Neuronal stem cell (in vitro differentiated cells): ENCODE measurements around the gene INO80.
A peak's percentile ranks its signal among the peaks of the same experiment; 100 is the strongest.

ENCODE experiments used
- DNase-seq: peaks from one replicate; pipeline ENCODE4 v3.0.0-alpha.2; 2013; ENCODE audit warnings: low spot score
- H2AFZ ChIP-seq: one replicate; pipeline ENCODE4 v1.6.1; 2013; ENCODE audit warnings: mild to moderate bottlenecking, low read length, inconsistent platforms
- H2AK5ac ChIP-seq: 2 replicates; pipeline ENCODE4 v1.6.1; 2013; ENCODE audit warnings: low read depth, mild to moderate bottlenecking, inconsistent platforms, low read length, moderate library complexity, mixed read lengths
- H2BK120ac ChIP-seq: 2 replicates; pipeline ENCODE4 v1.6.1; 2013; ENCODE audit warnings: low read depth, mild to moderate bottlenecking, inconsistent platforms, low read length, moderate library complexity, mixed read lengths
- H2BK12ac ChIP-seq: one replicate; pipeline ENCODE4 v1.6.1; 2013; ENCODE audit warnings: low read length, inconsistent platforms
- H2BK15ac ChIP-seq: 2 replicates; pipeline ENCODE4 v1.6.1; 2013; ENCODE audit warnings: mild to moderate bottlenecking, low read length, inconsistent platforms, mixed read lengths
- H2BK5ac ChIP-seq: one replicate; pipeline ENCODE4 v1.6.1; 2013; ENCODE audit warnings: inconsistent platforms, mild to moderate bottlenecking, low read length, moderate library complexity
- H3K14ac ChIP-seq: one replicate; pipeline ENCODE4 v1.6.1; 2013; ENCODE audit warnings: low read length, inconsistent platforms
- H3K18ac ChIP-seq: 2 replicates; pipeline ENCODE4 v1.6.1; 2013; ENCODE audit warnings: low read length, inconsistent platforms
- H3K23ac ChIP-seq: 2 replicates; pipeline ENCODE4 v1.6.1; 2013; ENCODE audit warnings: low read depth, mild to moderate bottlenecking, mixed read lengths, low read length, inconsistent platforms; ENCODE audit not compliant: poor library complexity
- H3K27ac ChIP-seq: replicated peaks from 3 replicates; pipeline ENCODE4 v1.5.1; 2013; ENCODE audit warnings: low read length, inconsistent platforms
- H3K27me3 ChIP-seq, 3 experiments: 2 replicates each; pipeline ENCODE4 v1.6.1; 2013; ENCODE audit warnings: low read length in 3 of 3, mild to moderate bottlenecking in 2 of 3, inconsistent platforms in 1 of 3, low read depth in 1 of 3, mixed read lengths in 1 of 3, moderate library complexity in 1 of 3; ENCODE audit not compliant: control insufficient read depth in 3 of 3, insufficient read depth in 3 of 3
- H3K36me3 ChIP-seq, 2 donors: replicated peaks in 1 of 2; 2 replicates each; pipeline ENCODE4 v1.6.1; 2013; ENCODE audit warnings: low read length in 2 of 2; ENCODE audit not compliant: control insufficient read depth in 2 of 2, insufficient read depth in 2 of 2
- H3K4ac ChIP-seq: 2 replicates; pipeline ENCODE4 v1.6.1; 2013; ENCODE audit warnings: inconsistent platforms, mild to moderate bottlenecking, low read length, moderate library complexity
- H3K4me1 ChIP-seq, 2 donors: 1 replicate in 1 of 2; 2 replicates in 1 of 2; pipeline ENCODE4 v1.6.1; 2013; ENCODE audit warnings: low read length in 2 of 2, low read depth in 1 of 2; ENCODE audit not compliant: control insufficient read depth in 2 of 2, insufficient read depth in 1 of 2
- H3K4me2 ChIP-seq: one replicate; pipeline ENCODE4 v1.6.1; 2013; ENCODE audit warnings: mild to moderate bottlenecking, low read length, inconsistent platforms; ENCODE audit not compliant: insufficient read depth, poor library complexity, severe bottlenecking
- H3K4me3 ChIP-seq, 2 donors: 2 replicates each; pipeline ENCODE4 v1.5.1; 2013; ENCODE audit warnings: low read length in 2 of 2, mild to moderate bottlenecking in 2 of 2, inconsistent platforms in 1 of 2, moderate library complexity in 1 of 2
- H3K79me1 ChIP-seq: one replicate; pipeline ENCODE4 v1.6.1; 2013; ENCODE audit warnings: low read depth, mild to moderate bottlenecking, inconsistent platforms, low read length, moderate library complexity
- H3K9ac ChIP-seq: one replicate; pipeline ENCODE4 v1.6.1; 2013; ENCODE audit warnings: mild to moderate bottlenecking, low read depth, low read length, inconsistent platforms; ENCODE audit not compliant: poor library complexity
- H3K9me3 ChIP-seq, 2 donors: replicated peaks in 1 of 2; 2 replicates each; pipeline versions ENCODE3 to v1.6.1; 2013; ENCODE audit warnings: low read length in 2 of 2, mild to moderate bottlenecking in 2 of 2, inconsistent platforms in 1 of 2, low read depth in 1 of 2, mixed read lengths in 1 of 2, moderate library complexity in 1 of 2; ENCODE audit not compliant: control insufficient read depth in 2 of 2, insufficient read depth in 1 of 2
- H4K8ac ChIP-seq: one replicate; pipeline ENCODE4 v1.6.1; 2013; ENCODE audit warnings: low read depth, mild to moderate bottlenecking, inconsistent platforms, low read length, moderate library complexity
- H4K91ac ChIP-seq: one replicate; pipeline ENCODE4 v1.6.1; 2013; ENCODE audit warnings: low read length, low read depth, mild to moderate bottlenecking, inconsistent platforms; ENCODE audit not compliant: poor library complexity
- WGBS, 2 donors: extraction: QIAGEN DNeasy Blood & Tissue Kit; methylation state at CpG; one replicate each; pipeline ENCODE4 v1.1.7; 2013; ENCODE audit warnings: missing lambda C conversion rate in 2 of 2, mixed read lengths in 1 of 2; ENCODE audit not compliant: insufficient read length in 2 of 2, insufficient replicate concordance in 1 of 2; ENCODE audit errors: extremely low coverage in 2 of 2; 5-methylcytosine and 5-hydroxymethylcytosine counted together

The INO80 gene

DNA sequence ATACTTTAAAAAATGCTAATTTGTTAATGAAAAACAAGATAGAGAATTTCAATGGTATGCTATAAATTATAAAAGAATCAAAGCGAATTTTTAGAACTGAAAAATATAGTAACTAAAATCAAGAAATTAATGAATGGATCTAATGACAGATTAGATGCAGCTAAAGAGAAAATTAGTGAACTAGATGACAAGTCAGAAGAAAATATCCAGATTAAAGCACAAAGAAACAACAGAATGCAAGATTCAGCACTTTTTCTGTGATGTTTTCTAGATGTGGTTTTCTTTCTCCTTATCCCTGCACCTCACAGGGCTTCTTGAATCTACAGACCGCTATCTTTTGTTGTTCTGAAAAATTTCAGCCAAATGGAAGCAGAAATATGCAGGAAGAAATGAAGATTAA, 54.4 kb downstream of the INO80 start:
- Histone ChIP-seq H3K9ac (no peak overlapping the region), H4K8ac (no peak overlapping the region), H2BK5ac (no peak overlapping the region), H3K14ac (no peak overlapping the region), H3K27ac (no peak overlapping the region), H3K9me3 (peaks cover 6 to 26% of the 10 kb centered on the region in 2 donors), H3K4me1 (no peaks in the 10 kb centered on the region), H2BK15ac (no peak overlapping the region), H3K27me3 (no peaks in the 10 kb centered on the region), H2AFZ (no peak overlapping the region), H3K36me3 (peaks cover 14 to 96% of the 10 kb centered on the region in 2 donors), H3K4ac (no peak overlapping the region), H3K4me3 (no peak overlapping the region), H2BK120ac (no peak overlapping the region), H3K4me2 (no peak overlapping the region), H2AK5ac (no peak overlapping the region), H2BK12ac (no peak overlapping the region), H3K23ac (no peak overlapping the region), H3K18ac (no peak overlapping the region), H3K79me1 (peaks cover 4% of the 10 kb centered on the region), H4K91ac (no peak overlapping the region)
- no CpG with 5 or more reads among the region's 2 CpGs for WGBS, 2 donors
- no peak for DNase-seq

DNA sequence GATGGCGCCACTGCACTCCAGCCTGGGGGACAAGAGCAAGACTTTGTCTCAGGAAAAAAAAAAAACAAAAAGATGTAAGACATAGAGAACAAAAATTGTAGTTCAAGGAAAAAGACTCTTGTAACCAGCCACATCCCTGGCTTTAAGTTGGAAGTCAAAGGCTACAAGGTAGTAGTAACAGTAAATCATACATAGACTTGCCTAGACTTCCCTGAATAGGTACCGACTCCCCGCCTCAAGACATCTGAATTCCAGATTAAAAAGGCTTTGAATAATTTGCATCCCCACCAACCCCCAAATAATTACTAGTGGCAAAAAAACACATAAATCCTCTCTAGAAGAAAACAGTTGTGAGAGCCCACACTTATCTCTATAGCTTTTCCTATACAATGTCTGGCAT, 55.6 kb downstream of the INO80 start:
- H3K79me1 ChIP-seq = peaks cover 4% of the 10 kb centered on the region
- no peak overlapping the region for H3K27ac ChIP-seq
- peaks cover 6 to 26% of the 10 kb centered on the region in 2 donors for H3K9me3 ChIP-seq
- H3K23ac ChIP-seq = no peak overlapping the region
- H3K14ac ChIP-seq = no peak overlapping the region
- no peak overlapping the region for H3K9ac ChIP-seq
- peaks cover 14 to 96% of the 10 kb centered on the region in 2 donors for H3K36me3 ChIP-seq
- no CpG with 5 or more reads among the region's 3 CpGs for WGBS, 2 donors
- no peak overlapping the region for H3K4me2 ChIP-seq
- no peaks in the 10 kb centered on the region for H3K4me1 ChIP-seq
- H2BK120ac ChIP-seq = no peak overlapping the region
- DNase-seq = no peak
- no peak overlapping the region for H2BK15ac ChIP-seq
- no peak overlapping the region for H3K4ac ChIP-seq
- H4K8ac ChIP-seq = no peak overlapping the region
- no peak overlapping the region for H2BK5ac ChIP-seq
- H3K18ac ChIP-seq = no peak overlapping the region
- no peak overlapping the region for H3K4me3 ChIP-seq
- H2AFZ ChIP-seq = no peak overlapping the region
- H4K91ac ChIP-seq = no peak overlapping the region
- no peaks in the 10 kb centered on the region for H3K27me3 ChIP-seq
- H2BK12ac ChIP-seq = no peak overlapping the region
- H2AK5ac ChIP-seq = no peak overlapping the region

DNA sequence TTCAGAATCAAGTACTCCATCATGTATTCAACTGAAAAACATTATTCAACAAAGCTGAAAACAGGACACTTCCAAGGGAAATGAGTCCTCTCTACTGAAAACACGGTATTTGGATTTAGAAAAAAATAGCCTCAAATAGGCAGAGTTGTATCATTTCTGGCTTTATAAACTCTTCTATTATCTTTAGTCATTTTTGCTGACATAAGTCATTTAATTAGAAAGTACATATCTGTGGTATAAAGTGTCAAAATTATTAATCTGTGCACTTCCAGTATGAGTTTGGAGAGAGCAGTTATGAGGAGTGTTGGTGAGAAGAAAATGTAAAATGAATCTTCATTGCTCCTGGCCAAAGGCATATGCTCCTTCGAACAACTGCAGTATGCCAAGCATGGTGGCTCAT, 59.3 kb downstream of the INO80 start:
- Histone ChIP-seq H3K4me3 (no peak overlapping the region), H3K27me3 (no peaks in the 10 kb centered on the region), H2AK5ac (no peak overlapping the region), H3K18ac (no peak overlapping the region), H4K8ac (no peak overlapping the region), H3K4me2 (no peak overlapping the region), H2BK15ac (no peak overlapping the region), H2AFZ (no peak overlapping the region), H3K79me1 (peaks cover 4% of the 10 kb centered on the region), H3K9ac (no peak overlapping the region), H2BK120ac (no peak overlapping the region), H3K36me3 (peaks cover 10 to 96% of the 10 kb centered on the region in 2 donors), H3K9me3 (peaks cover 2 to 13% of the 10 kb centered on the region in 2 donors), H3K4ac (no peak overlapping the region), H3K23ac (no peak overlapping the region), H3K14ac (peak overlapping the region; percentile 8), H2BK12ac (no peak overlapping the region), H3K27ac (no peak overlapping the region), H2BK5ac (no peak overlapping the region), H3K4me1 (no peaks in the 10 kb centered on the region), H4K91ac (no peak overlapping the region)
- DNase-seq = no peak
- WGBS, 2 donors = no CpG with 5 or more reads among the region's 2 CpGs

DNA sequence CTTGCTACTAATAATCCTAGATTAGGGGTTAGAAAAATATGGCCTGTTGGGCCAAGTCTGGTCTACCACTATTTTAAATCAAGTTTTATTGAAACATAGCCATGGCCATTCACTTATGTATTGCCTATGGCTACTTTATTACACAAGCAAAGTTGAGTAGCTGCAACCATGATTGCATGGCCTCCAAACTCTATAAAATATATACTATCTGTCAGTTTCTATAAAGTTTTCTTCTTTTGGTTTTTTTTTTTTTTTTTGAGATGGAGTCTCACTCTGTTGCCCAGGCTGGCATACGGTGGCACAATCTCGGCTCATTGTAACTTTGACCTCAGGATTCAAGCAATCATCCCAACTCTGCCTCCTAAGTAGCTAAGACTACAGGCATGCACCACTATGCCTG, 60.4 kb downstream of the INO80 start:
- Histone ChIP-seq H3K4ac (no peak overlapping the region), H3K9me3 (peaks cover 0 to 2% of the 10 kb centered on the region in 2 donors), H3K27me3 (no peaks in the 10 kb centered on the region), H3K4me1 (no peaks in the 10 kb centered on the region), H3K79me1 (peaks cover 4% of the 10 kb centered on the region), H2BK12ac (no peak overlapping the region), H3K4me3 (no peak overlapping the region), H3K18ac (no peak overlapping the region), H3K14ac (no peak overlapping the region), H3K36me3 (peaks cover 12 to 95% of the 10 kb centered on the region in 2 donors), H2BK120ac (no peak overlapping the region), H3K4me2 (no peak overlapping the region), H2BK5ac (no peak overlapping the region), H3K27ac (no peak overlapping the region), H4K91ac (no peak overlapping the region), H2AFZ (no peak overlapping the region), H2AK5ac (no peak overlapping the region), H2BK15ac (no peak overlapping the region), H3K23ac (no peak overlapping the region), H4K8ac (no peak overlapping the region), H3K9ac (no peak overlapping the region)
- DNase-seq = no peak
- no CpG with 5 or more reads among the region's 2 CpGs for WGBS, 2 donors
